K562 (cell line): ENCODE results near the gene SDE2. TPM values are rescaled to one million over a fixed set of nuclear protein-coding genes. Genes with fewer than 3 reads are reported as not detected.

Experiments
- BHLHE40 ChIP-seq: IDR thresholded peaks from 2 replicates; pipeline ENCODE4 v1.6.1; 2011; ENCODE audit warnings: low read length, improper control_type of control experiment
- CEBPB ChIP-seq: fragments of 450-650 bp; IDR thresholded peaks from 2 replicates; pipeline ENCODE4 v1.6.1; 2016; ENCODE audit warnings: missing genetic modification characterization, missing compliant biosample characterization
- CHCHD3 ChIP-seq: fragments of 250-450 bp; sonication (Bioruptor Pico); IDR thresholded peaks from 2 replicates; pipeline ENCODE4 v2.1.2; 2022; ENCODE audit warnings: mild to moderate bottlenecking
- ELF1 ChIP-seq: fragments of 200-800 bp; sonication (Bioruptor generic); IDR thresholded peaks from 2 replicates; pipeline ENCODE4 v1.6.1; 2016; ENCODE audit warnings: missing genetic modification characterization, missing compliant biosample characterization
- EP400 ChIP-seq: fragments of 450-650 bp; IDR thresholded peaks from 2 replicates; pipeline ENCODE4 v1.6.1; 2017; ENCODE audit warnings: antibody characterized with exemption, mild to moderate bottlenecking, moderate library complexity
- GATA2 ChIP-seq: sonication (generic); formaldehyde crosslinking; IDR thresholded peaks from 2 replicates; pipeline ENCODE4 v1.4.0; 2020; ENCODE audit warnings: mild to moderate bottlenecking, missing genetic modification reagents
- KAT7 ChIP-seq: sonication (generic); formaldehyde crosslinking; IDR thresholded peaks from 2 replicates; pipeline ENCODE4 v1.8.0; 2022; ENCODE audit warnings: missing genetic modification reagents, mild to moderate bottlenecking, borderline replicate concordance
- MEF2A ChIP-seq: IDR thresholded peaks from 2 replicates; pipeline ENCODE4 v1.6.1; 2011; ENCODE audit warnings: low read depth, mild to moderate bottlenecking, low read length, moderate library complexity; ENCODE audit not compliant: control insufficient read depth
- NBN ChIP-seq: fragments of 450-650 bp; IDR thresholded peaks from 2 replicates; pipeline ENCODE4 v1.6.1; 2016; ENCODE audit warnings: low read depth, mild to moderate bottlenecking
- NCOA4 ChIP-seq: fragments of 450-650 bp; IDR thresholded peaks from 2 replicates; pipeline ENCODE4 v1.6.1; 2018; ENCODE audit warnings: mild to moderate bottlenecking; ENCODE audit not compliant: partially characterized antibody
- NR2F6 ChIP-seq: fragments of 450-650 bp; formaldehyde crosslinking; IDR thresholded peaks from 2 replicates; pipeline ENCODE4 v1.4.0; 2020; ENCODE audit warnings: mild to moderate bottlenecking
- NR3C1 ChIP-seq: sonication (generic); formaldehyde crosslinking; IDR thresholded peaks from 2 replicates; pipeline ENCODE4 v1.8.1; 2022; ENCODE audit warnings: missing genetic modification reagents
- ZKSCAN8 ChIP-seq: fragments of 200-800 bp; sonication (Bioruptor generic); IDR thresholded peaks from 2 replicates; pipeline ENCODE4 v1.6.1; 2016; ENCODE audit warnings: missing genetic modification characterization, missing compliant biosample characterization
- ZNF75A ChIP-seq: fragments of 450-650 bp; formaldehyde crosslinking; IDR thresholded peaks from 2 replicates; pipeline ENCODE4 v1.4.0; 2020; ENCODE audit warnings: mild to moderate bottlenecking
- polyA plus RNA-seq, 8 experiments: library from polyadenylated mRNA; depleted of rRNA in 4 of 8; stranded (reverse) in 5 of 8; unstranded in 3 of 8; fragments of >200 nt; fragmentation: Nextera tagmentation in 2 of 8; fragmentation: Illumina TruSeq in 1 of 8; extraction: Ambion mirVana in 2 of 8; extraction: Trizol in 1 of 8; gene quantifications; 2 replicates each; pipeline versions ENCODE4 v1.2.1 to v1.2.3, GENCODE V29; 2011 to 2014; ENCODE audit warnings: inconsistent platforms in 1 of 8, missing spikeins in 1 of 8
- total RNA-seq, 7 experiments: library from RNA; depleted of rRNA in 6 of 7; stranded (reverse); fragments of >200 nt in 6 of 7; fragmentation: Illumina TruSeq in 2 of 7; extraction: Trizol in 2 of 7; gene quantifications; 2 replicates each; pipeline versions ENCODE4 v1.2.1 to v1.2.3, GENCODE V29; 2011 to 2021; ENCODE audit warnings: low replicate concordance in 1 of 7
- TF ChIP-seq, protein P1 (sequence below), 2 experiments: fragments of 450-650 bp in 1 of 2; sonication (generic) in 1 of 2; formaldehyde crosslinking; conservative IDR thresholded peaks; 2 replicates each; pipeline versions ENCODE4 v1.4.0 to v1.8.1; 2020 to 2022; ENCODE audit warnings: mild to moderate bottlenecking in 1 of 2, missing genetic modification reagents in 1 of 2
- TF ChIP-seq, protein P2 (sequence below), 2 experiments: fragments of 450-650 bp; IDR thresholded peaks; 2 replicates each; pipeline ENCODE4 v1.6.1; 2016; ENCODE audit warnings: mild to moderate bottlenecking in 2 of 2, borderline replicate concordance in 1 of 2, low read depth in 1 of 2, moderate library complexity in 1 of 2

SDE2 gene
- total and polyA plus RNA-seq, 9 of the 15 experiments (the other 6 are each of a cell fraction or from before 2014, with no cell fraction given), result 14.3 to 62.3 (median 46.0) TPM

DNA sequence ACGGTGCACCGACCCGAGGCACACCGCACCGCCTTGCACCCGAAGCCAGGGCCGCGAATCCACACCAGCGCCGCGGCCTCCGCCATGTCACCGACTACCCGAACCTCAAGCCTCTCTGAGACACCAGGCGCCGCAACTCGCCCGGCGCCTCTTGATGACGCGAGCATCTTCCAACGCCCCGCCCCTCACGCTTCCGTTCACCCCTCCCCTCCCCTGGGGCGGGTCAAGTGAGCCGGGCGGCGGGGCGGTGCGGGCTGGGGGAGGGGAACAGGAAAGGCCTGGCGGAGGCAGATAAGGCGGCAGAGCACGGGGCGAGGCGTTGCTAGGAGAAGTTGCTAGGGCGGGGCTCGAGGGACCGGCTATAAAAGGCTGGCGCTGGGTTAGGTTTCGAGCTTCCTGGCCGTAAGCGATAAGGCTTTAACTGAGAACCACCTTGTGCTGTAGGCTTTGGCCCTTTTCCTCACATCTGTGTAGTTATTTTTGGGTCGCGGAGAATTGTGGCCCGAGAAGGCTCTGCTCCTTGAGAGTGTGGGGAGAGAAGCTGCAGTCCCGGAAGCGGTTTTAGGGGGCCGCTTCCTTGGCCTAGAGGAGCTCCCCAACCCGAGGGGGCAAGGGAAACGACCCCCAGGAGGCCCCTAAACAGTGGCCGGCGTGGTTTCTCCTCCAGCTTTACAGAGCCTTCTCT, at the start of gene SDE2 (continued):
- TF ChIP-seq KAT7, result 0 out of 2 replicates have a peak, but pooled peaks have one; percentile 77
- TF ChIP-seq NCOA4, result no peak
- TF ChIP-seq, protein P1, sequence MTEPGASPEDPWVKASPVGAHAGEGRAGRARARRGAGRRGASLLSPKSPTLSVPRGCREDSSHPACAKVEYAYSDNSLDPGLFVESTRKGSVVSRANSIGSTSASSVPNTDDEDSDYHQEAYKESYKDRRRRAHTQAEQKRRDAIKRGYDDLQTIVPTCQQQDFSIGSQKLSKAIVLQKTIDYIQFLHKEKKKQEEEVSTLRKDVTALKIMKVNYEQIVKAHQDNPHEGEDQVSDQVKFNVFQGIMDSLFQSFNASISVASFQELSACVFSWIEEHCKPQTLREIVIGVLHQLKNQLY (CRISPR knock-in tag; conservative IDR thresholded peaks at IDR 0.05), result peak in 1 of 2 experiments; percentile 78; a peak in 2 of 4 replicates
- TF ChIP-seq, protein P2, sequence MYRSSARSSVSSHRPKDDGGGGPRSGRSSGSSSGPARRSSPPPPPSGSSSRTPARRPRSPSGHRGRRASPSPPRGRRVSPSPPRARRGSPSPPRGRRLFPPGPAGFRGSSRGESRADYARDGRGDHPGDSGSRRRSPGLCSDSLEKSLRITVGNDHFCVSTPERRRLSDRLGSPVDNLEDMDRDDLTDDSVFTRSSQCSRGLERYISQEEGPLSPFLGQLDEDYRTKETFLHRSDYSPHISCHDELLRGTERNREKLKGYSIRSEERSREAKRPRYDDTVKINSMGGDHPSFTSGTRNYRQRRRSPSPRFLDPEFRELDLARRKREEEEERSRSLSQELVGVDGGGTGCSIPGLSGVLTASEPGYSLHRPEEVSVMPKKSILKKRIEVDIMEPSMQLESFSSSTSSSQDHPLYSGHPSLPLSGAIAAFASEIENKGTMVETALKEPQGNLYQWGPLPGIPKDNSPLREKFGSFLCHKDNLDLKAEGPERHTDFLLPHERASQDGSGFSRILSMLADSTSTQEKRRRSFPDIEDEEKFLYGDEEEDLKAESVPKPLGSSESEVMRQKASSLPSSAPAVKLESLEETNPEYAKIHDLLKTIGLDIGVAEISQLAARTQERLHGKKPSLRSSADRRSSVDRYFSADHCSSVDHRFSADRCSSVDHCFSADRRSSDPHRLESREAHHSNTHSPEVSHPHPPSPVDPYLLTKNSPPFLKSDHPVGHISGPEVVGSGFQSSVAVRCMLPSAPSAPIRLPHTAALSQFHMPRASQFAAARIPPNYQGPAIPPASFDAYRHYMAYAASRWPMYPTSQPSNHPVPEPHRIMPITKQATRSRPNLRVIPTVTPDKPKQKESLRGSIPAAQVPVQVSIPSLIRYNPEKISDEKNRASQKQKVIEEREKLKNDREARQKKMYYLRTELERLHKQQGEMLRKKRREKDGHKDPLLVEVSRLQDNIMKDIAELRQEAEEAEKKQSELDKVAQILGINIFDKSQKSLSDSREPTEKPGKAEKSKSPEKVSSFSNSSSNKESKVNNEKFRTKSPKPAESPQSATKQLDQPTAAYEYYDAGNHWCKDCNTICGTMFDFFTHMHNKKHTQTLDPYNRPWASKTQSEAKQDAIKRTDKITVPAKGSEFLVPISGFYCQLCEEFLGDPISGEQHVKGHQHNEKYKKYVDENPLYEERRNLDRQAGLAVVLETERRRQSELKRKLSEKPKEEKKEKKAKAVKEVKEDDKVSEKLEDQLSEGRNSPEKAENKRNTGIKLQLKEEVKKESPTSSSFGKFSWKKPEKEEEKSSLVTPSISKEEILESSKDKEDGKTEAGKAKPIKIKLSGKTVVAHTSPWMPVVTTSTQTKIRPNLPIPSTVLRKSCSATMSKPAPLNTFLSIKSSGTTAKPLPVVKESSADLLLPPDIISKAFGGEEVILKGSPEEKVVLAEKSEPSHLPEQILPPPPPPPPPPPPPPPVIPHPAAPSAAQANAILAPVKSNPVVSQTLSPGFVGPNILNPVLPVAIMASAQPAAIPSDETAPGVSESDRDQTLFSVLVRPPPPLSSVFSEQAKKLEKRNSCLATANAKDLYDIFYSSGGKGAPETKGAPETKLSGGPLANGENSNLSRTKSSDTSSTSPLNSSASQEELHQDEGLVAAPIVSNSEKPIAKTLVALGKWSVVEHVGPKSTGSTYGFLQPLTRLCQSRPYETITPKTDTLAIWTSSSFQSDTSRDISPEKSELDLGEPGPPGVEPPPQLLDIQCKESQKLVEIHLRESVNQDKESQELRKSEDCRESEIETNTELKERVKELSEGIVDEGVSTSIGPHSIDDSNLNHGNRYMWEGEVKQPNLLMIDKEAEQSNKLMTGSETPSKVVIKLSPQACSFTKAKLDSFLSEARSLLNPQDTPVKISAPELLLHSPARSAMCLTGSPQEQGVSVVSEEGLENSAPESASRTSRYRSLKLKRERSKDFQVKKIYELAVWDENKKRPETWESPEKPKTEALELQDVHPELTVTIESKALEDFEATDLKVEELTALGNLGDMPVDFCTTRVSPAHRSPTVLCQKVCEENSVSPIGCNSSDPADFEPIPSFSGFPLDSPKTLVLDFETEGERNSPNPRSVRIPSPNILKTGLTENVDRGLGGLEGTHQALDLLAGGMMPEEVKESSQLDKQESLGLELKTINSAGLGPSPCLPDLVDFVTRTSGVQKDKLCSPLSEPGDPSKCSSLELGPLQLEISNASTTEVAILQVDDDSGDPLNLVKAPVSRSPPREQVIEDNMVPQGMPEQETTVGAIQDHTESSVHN (IDR thresholded peaks at IDR 0.05; ENCODE audit: borderline replicate concordance in 1 of 2, low read depth in 1 of 2), result peak in 1 of 2 experiments; percentile 70; a peak in 2 of 4 replicates
- TF ChIP-seq ZNF75A, result 0 out of 2 replicates have a peak, but pooled peaks have one; percentile 34
- TF ChIP-seq ZKSCAN8, result peak; percentile 74
- peak; percentile 100 for TF ChIP-seq MEF2A
- TF ChIP-seq CEBPB (tag), result no peak
- TF ChIP-seq NR2F6 (CRISPR knock-in tag), result peak; percentile 81
- peak; percentile 97 for TF ChIP-seq BHLHE40
- peak; percentile 94; the same call in 1 of the 2 replicates for TF ChIP-seq NBN
- TF ChIP-seq NR3C1, result no peak
- TF ChIP-seq GATA2 (CRISPR knock-in tag), result peak; percentile 97
- peak; percentile 94 for TF ChIP-seq ELF1 (tag)
- TF ChIP-seq CHCHD3 (CRISPR knock-in tag), result peak; percentile 94; the same call in 1 of the 2 replicates
- peak; percentile 88 for TF ChIP-seq EP400
